ENCODE data around the gene CBFA2T3.

Gene CBFA2T3

GRCh38 chr16:88957887-88958577 lies 19.0 kb downstream of the CBFA2T3 start:
- DNase-seq, result peak; percentile 22

- no peak for DNase-seq
Observed at GRCh38 chr16:88957433-88957767, 19.6 kb downstream of the CBFA2T3 start.

DNA sequence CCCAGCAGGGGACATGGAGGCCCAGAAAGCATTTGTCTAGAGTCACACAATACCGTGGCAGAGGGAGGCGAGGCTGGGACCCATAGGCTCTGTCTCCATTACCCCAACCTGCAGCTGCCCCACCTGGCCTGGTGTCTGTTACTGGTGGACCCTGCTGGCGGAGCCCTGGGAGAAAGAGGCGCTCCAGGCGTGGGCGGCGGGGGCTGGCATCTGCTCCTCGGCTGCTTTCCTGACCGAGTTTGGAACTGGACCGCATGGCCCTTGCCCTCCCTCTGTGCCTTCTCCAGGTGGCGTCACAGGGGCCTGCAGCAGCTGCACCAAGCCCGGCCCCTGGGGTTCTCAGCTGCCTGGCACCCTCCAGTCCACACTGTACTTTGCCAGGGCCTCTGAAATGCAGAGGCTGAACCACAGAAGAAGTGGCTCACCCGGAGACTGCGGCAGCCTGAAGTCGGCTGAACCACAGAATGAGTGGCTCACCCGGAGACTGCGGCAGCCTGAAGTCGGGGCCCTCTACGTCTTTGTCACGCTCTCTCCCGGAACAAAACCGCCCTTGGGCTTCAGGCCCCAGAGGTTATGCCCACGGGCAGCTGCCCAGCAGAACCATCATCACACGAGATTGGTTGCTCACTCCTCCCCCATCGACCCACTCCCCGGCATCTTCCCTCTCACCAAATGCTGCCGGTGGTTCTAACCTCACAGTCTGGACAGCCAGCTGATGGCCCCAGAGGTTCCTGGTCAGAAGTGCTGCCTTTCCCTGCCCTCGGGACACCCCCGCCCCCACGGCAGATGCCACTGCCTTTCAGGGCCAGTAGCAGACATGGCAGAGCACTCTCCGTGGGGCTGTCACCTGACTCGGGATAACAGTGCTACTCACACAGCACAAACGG lies 20.2 kb downstream of the CBFA2T3 start:
- no peak for DNase-seq

GRCh38 chr16:88955906-88956305 lies 21.1 kb downstream of the CBFA2T3 start:
- DNase-seq, result no peak

- DNase-seq, result no peak
Observed at GRCh38 chr16:88953003-88953690, 23.9 kb downstream of the CBFA2T3 start.

DNA sequence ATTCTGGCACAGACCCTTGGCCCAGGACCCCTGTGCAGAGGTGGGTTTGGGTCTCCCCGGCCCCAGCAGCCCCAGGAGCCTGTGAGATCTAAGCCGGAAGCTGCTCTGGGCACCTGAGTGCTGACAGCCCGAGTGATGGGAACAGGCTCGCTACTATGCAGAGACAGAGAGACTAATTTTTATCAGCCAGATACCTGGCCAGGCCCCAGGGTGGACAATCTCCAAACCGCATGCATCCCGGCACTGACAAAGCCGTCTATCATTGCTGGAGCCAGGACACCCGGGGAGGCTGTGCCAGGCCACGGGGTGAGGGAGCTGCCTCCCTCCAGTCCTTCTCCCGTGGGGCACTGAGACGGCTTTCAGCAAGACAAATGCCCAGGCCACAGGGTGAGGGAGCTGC lies 25.0 kb downstream of the CBFA2T3 start:
- no peak for DNase-seq

DNA sequence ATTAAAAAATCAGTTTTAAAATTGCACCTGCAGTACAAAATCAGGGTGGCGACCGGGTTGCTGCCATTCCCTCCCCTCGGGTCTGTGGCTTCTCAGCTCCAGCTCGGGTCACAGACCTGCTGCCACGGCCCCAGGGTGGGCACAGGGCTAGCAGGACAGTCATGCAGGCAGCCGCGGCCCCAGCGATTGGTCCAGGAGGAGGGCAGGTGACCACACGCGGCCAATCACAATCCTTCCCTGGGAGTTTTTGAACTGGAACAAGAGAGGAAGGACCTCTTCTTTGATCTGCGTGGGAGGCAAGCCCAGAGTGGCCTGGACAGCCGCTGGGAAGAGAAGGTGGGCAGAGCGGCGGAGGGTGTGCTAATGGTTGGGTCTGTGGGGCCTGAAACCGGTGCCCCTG lies 25.5 kb downstream of the CBFA2T3 start:
- no peak for DNase-seq

DNA sequence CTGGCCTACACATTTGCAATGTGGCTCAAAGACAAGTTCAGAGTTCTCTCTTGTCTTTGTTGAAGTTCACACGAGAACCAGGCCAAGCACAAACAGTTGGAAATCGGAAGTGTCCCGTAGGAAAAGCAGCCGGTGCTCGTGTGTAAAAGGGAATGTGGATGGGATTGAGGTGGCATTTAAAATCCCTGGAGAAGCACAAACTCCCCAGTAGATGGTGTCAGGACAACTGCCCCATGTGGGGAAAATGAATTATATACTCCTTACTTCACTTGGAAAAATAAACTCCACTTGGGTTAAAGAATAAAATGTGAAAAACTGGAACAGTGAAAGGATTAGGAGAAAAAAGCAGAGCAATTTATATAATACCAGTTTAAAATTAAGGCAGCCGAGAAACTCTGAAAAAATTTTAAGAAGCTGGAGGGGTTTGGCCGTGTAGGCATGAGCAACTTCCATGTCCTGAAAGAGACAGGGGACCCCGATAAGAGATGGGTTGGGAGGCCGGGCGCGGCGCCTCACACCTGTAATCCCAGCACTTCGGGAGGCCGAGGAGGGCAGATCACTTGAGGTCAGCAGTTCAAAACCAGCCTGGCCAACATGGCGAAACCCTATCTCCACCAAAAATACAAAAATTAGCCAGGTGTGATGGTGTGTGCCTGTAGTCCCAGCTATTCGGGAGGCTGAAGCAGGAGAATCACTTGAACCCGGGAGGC lies 28.1 kb downstream of the CBFA2T3 start:
- DNase-seq, result no peak

- DNase-seq, result no peak
Observed at GRCh38 chr16:88945473-88945872, 31.5 kb downstream of the CBFA2T3 start.

DNA sequence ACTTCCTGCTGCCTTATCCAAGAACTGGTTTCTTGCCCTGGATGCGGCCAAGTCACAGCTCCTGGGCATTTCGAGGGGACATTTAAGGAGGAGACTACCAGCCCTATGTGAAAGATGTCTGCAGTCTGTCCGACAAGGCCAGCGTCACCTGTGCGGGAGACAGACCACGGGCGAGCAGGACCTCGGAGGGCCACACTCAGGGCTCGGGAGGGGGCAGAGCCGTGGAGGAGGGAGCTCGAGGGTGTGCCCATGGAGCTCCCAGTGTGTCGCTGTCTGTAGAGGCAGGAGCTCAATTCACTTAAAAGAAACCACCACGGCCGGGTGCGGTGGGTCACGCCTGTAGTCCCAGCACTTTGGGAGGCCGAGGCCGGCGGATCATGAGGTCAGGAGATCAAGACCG lies 33.3 kb downstream of the CBFA2T3 start:
- no peak for DNase-seq

GRCh38 chr16:88943131-88943664 lies 33.8 kb downstream of the CBFA2T3 start:
- DNase-seq, result no peak

GRCh38 chr16:88941913-88942909 lies 34.8 kb downstream of the CBFA2T3 start:
- peak; percentile 62 for DNase-seq

DNA sequence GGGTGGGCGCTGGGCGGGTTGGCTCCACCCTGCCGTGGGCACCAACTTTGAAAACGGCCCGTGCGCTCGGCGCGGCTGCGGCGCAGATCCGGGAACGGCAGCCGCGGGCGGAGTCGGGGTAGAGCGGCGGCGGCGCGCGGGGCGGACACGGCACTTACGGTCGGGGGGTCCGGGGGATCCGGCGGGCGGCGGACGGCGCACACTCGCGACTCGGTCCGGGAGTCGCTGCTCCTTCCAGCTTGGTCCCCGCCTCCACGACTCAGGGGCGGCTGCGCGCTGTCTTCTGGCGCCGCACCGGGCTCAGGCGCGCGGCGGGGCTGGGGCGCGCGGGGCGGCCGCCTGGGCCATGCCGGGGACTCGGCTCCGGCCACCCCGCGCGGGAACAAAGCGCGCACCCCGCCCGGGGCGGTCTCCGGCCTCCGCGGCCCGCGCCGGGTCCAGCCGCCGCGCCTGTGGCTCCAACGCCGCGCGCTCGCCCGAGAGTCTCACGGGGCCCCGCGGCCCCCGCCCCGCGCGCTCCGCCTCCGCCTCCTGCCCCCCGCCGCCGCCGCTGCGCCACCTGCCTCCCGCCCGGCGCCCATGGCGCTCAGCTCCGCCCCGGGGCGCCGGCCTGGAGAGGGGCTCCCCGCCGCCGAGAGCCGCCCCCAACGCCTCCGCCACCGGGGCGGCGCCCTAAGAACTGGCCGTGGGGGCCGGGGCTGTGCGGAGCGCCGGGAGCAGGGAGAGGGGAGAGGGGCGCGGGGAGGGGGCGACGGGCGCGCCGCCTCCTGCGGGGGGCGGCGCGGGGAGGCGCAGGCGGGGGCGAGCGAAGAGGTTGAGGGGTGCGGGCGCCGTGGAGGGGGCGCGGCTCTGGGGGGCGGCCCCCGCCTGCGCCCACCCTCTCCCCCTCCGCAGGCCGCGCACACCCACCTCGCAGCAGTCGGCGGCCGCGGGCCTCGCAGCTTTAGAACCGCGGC lies 35.9 kb downstream of the CBFA2T3 start:
- DNase-seq, result peak; percentile 38

- DNase-seq, result peak; percentile 11
Observed at GRCh38 chr16:88939972-88940861, 36.8 kb downstream of the CBFA2T3 start.

DNA sequence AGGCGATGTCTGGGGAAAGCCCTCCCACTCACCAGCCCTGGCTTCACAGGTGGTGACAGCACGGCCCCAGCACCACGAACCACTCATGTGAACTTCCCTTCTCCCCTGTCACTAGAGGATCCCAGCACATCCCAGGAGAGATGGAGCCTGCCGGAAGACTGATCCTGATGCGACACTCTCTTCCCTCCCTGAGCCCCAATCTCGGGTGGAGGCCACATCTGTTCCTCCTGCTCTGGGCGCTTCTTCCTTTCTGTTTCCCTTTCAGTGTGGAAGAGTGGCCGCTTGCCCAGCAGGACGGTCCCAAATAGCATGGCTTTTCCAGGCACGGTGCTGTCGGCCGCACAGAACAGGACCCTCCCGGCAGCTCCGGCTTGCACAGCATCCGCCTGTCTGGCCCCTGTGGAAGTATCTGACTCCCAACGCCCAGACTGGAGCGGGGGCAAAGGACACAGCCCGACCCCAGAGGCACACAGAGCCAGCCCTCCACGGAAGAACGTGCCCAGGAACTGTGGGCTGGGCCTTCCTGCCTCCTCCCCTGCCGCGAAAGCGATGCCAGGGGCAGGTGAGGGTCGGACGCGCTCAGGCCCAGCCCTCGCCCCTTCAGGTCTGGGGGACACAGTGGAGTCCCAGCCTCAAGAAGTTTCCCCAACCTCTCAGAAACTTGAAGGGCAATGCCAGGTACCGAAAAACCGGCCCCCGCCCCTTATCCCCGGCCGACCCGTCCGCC lies 37.6 kb downstream of the CBFA2T3 start:
- DNase-seq, result no peak

GRCh38 chr16:88938777-88939244 lies 38.2 kb downstream of the CBFA2T3 start:
- no peak for DNase-seq

DNA sequence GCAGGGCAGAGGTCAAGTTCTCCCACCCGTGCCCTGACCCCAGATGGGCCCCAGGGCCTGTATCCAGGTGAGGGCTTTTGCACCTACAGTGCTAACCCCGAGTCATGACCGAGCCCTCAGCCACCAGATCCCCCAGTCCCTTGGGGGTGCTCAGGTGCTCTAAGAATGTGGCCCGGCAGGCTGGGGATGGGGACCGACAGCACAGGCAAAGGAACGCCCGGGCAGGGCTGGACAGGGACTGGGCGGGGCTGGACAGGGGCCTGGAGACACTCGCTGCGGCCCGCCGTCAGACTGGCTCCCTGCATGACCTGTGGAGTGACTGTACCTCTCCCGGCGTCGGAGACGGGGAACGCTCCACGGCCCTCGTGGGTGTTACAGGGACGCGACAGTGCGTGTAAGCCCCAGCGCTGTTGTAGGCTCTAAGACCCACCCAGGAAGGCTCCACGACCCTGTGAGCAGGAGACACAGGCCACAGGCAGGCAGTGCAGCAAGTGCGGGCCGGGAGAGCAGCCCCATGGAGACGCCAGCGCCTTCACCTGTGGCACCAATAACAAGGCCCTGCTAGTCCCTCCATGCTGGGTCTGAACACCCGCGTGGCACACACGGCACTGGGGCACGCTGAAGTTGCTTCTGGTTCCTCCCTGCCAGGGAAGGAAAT lies 38.8 kb downstream of the CBFA2T3 start:
- no peak for DNase-seq

DNA sequence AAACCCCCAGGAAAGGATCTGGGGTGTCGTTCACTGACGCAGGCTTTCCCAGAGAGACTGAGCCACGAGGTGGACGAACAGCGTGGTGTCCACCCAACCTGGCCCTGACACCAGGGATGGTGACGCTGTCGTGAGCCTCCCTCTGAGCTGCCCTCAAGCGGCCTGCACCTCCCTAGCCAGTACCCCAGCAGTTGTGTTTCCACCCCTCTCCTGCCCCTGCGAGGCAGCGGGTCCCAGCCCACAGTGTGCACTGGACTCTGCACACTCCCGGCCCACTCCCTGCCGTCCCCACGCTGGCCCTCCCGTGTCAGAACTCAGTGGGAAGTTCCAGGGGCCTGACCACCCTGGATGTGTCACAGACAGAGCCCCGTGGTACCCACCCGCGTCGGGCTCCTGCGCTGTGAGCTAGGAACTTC lies 39.8 kb downstream of the CBFA2T3 start:
- no peak for DNase-seq

All from CD4-positive, alpha-beta T cell treated with Interleukin-6 for 4 hours (primary cell).